A549 (cell line): ENCODE results near the gene OPA3. TPM values are rescaled to one million over a fixed set of nuclear protein-coding genes. Genes with fewer than 3 reads are reported as not detected.

Experiments used
- ATAC-seq, 2 experiments: fragments of 200-7000 bp in 1 of 2; fragments of >200 bp in 1 of 2; cut with Nextera tagmentation in 1 of 2; cut with Tn5 transposase in 1 of 2; 3 replicates each; pipeline versions ENCODE4 v1.8.0 to v1.9.1; 2018 to 2020; ENCODE audit warnings: mild to moderate bottlenecking in 1 of 2, moderate library complexity in 1 of 2
- CTCF ChIA-PET: fragments of 300-600 bp; sonication (Branson Sonifier 250); formaldehyde crosslinking; extraction: SDS; loops from one replicate; lab custom pipeline; 2021; ENCODE audit warnings: antibody characterized with exemption, inconsistent platforms; lab: Yijun Ruan, JAX
- POLR2A ChIA-PET: fragments of 350-600 bp; formaldehyde crosslinking; extraction: SDS; loops from one replicate; lab custom pipeline; 2021; ENCODE audit warnings: antibody characterized with exemption, inconsistent platforms; lab: Yijun Ruan, JAX
- DNase-seq, 2 experiments: peaks; one replicate each; pipeline versions ENCODE4 v3.0.0 to v3.0.0-alpha.2; 2011 to 2016; ENCODE audit warnings: low read depth in 1 of 2, low spot score in 1 of 2
- FAIRE-seq: peaks from 2 replicates; lab custom pipeline; 2011; peaks lifted over from hg19 to GRCh38; lab: Jason Lieb, UNC
- H3K27ac ChIP-seq, 2 experiments: fragments of >200 bp; sonication (Bioruptor Twin); formaldehyde crosslinking; 3 replicates each; pipeline ENCODE4 v1.5.1; 2016 to 2017
- H3K4me1 ChIP-seq: fragments of >200 bp; sonication (Bioruptor Twin); formaldehyde crosslinking; 3 replicates; pipeline ENCODE4 v1.6.1; 2016
- H3K4me2 ChIP-seq: fragments of >200 bp; sonication (Bioruptor Twin); formaldehyde crosslinking; 3 replicates; pipeline ENCODE4 v1.6.1; 2016
- H3K4me3 ChIP-seq: fragments of >200 bp; sonication (Bioruptor Twin); formaldehyde crosslinking; 3 replicates; pipeline ENCODE4 v1.5.1; 2016
- H3K9me3 ChIP-seq: fragments of >200 bp; sonication (Bioruptor Twin); formaldehyde crosslinking; 3 replicates; pipeline ENCODE4 v1.6.1; 2016
- BCL3 ChIP-seq: fragments of >200 bp; sonication (Bioruptor Twin); formaldehyde crosslinking; IDR thresholded peaks from 3 replicates; pipeline ENCODE4 v1.6.1; 2016
- CHD2 ChIP-seq: fragments of 150-350 bp; IDR thresholded peaks from 2 replicates; pipeline ENCODE4 v1.6.1; 2014; ENCODE audit warnings: low read length; ENCODE audit not compliant: partially characterized antibody
- EHF ChIP-seq: fragments of 250-450 bp; sonication (Bioruptor Pico); IDR thresholded peaks from 2 replicates; pipeline ENCODE4 v1.5.0; 2020; ENCODE audit warnings: mild to moderate bottlenecking
- FOSB ChIP-seq: fragments of 250-450 bp; sonication (Bioruptor Pico); IDR thresholded peaks from 2 replicates; pipeline ENCODE4 v1.5.0; 2020; ENCODE audit warnings: mild to moderate bottlenecking, moderate library complexity
- FOSL2 ChIP-seq, 2 experiments: fragments of 450-650 bp in 1 of 2; fragments of >200 bp in 1 of 2; sonication (Bioruptor Twin) in 1 of 2; formaldehyde crosslinking; IDR thresholded peaks; 2 replicates each; pipeline versions ENCODE4 v1.5.0 to v1.6.1; 2016 to 2020; ENCODE audit warnings: mild to moderate bottlenecking in 1 of 2, moderate library complexity in 1 of 2
- HDAC2 ChIP-seq: fragments of 200-600 bp; sonication (generic); IDR thresholded peaks from 2 replicates; pipeline ENCODE4 v1.6.1; 2016
- HES2 ChIP-seq: fragments of >200 bp; sonication (Bioruptor Twin); formaldehyde crosslinking; IDR thresholded peaks from 2 replicates; pipeline ENCODE4 v1.6.1; 2016
- HOXA7 ChIP-seq: fragments of 250-450 bp; sonication (Bioruptor Pico); IDR thresholded peaks from 2 replicates; pipeline ENCODE4 v1.5.0; 2020; ENCODE audit warnings: mild to moderate bottlenecking, moderate library complexity
- HOXB13 ChIP-seq: fragments of 250-450 bp; sonication (Bioruptor Pico); IDR thresholded peaks from 2 replicates; pipeline ENCODE4 v1.5.0; 2020; ENCODE audit warnings: low read depth, mild to moderate bottlenecking, moderate library complexity
- JUNB ChIP-seq: fragments of >200 bp; sonication (Bioruptor Twin); formaldehyde crosslinking; IDR thresholded peaks from 2 replicates; pipeline ENCODE4 v1.6.1; 2016
- MAZ ChIP-seq: fragments of 150-350 bp; IDR thresholded peaks from 2 replicates; pipeline ENCODE4 v1.6.1; 2014; ENCODE audit warnings: antibody characterized with exemption, low read depth, low read length, borderline replicate concordance
- RAD21 ChIP-seq, 2 experiments: fragments of >200 bp in 1 of 2; sonication (Bioruptor Twin) in 1 of 2; formaldehyde crosslinking in 1 of 2; IDR thresholded peaks in 1 of 2; conservative IDR thresholded peaks in 1 of 2; 2 replicates in 1 of 2; 3 replicates in 1 of 2; pipeline ENCODE4 v1.6.1; 2012 to 2018; ENCODE audit warnings: inconsistent platforms in 1 of 2
- RFX5 ChIP-seq: fragments of 450-650 bp; IDR thresholded peaks from 2 replicates; pipeline ENCODE4 v1.7.1; 2014; ENCODE audit warnings: antibody characterized with exemption, mild to moderate bottlenecking, moderate library complexity
- SMC3 ChIP-seq: fragments of >200 bp; sonication (Bioruptor Twin); formaldehyde crosslinking; IDR thresholded peaks from 3 replicates; pipeline ENCODE4 v1.6.1; 2018; ENCODE audit warnings: inconsistent platforms
- WGBS: methylation state at CpG from one replicate; pipeline ENCODE4 v1.1.6; 2017; ENCODE audit errors: missing lambda C conversion rate; 5-methylcytosine and 5-hydroxymethylcytosine counted together
- polyA plus RNA-seq, 4 experiments: library from polyadenylated mRNA; depleted of rRNA in 3 of 4; stranded (reverse); fragments of >200 nt; fragmentation: RNase III in 1 of 4; extraction: RNeasy Plus Mini Kit Qiagen cat#74134 plus additional on column Dnase treatment in 1 of 4; gene quantifications; 2 replicates in 3 of 4; 3 replicates in 1 of 4; pipeline ENCODE4 v1.2.3, GENCODE V29; 2011 to 2017
- TF ChIP-seq, protein P1 (sequence below): fragments of 200-600 bp; sonication (generic); IDR thresholded peaks from 2 replicates; pipeline ENCODE4 v1.6.1; 2016; ENCODE audit warnings: antibody characterized with exemption, mild to moderate bottlenecking, moderate library complexity

Gene OPA3
- polyA plus RNA-seq, 2 of the 4 experiments (the other 2 are of a cell fraction) = 15.6 to 21.8 TPM

GRCh38 chr19:45585158-45585577 lies 566 bp upstream of the OPA3 start (continued):
- TF ChIP-seq, protein P1, sequence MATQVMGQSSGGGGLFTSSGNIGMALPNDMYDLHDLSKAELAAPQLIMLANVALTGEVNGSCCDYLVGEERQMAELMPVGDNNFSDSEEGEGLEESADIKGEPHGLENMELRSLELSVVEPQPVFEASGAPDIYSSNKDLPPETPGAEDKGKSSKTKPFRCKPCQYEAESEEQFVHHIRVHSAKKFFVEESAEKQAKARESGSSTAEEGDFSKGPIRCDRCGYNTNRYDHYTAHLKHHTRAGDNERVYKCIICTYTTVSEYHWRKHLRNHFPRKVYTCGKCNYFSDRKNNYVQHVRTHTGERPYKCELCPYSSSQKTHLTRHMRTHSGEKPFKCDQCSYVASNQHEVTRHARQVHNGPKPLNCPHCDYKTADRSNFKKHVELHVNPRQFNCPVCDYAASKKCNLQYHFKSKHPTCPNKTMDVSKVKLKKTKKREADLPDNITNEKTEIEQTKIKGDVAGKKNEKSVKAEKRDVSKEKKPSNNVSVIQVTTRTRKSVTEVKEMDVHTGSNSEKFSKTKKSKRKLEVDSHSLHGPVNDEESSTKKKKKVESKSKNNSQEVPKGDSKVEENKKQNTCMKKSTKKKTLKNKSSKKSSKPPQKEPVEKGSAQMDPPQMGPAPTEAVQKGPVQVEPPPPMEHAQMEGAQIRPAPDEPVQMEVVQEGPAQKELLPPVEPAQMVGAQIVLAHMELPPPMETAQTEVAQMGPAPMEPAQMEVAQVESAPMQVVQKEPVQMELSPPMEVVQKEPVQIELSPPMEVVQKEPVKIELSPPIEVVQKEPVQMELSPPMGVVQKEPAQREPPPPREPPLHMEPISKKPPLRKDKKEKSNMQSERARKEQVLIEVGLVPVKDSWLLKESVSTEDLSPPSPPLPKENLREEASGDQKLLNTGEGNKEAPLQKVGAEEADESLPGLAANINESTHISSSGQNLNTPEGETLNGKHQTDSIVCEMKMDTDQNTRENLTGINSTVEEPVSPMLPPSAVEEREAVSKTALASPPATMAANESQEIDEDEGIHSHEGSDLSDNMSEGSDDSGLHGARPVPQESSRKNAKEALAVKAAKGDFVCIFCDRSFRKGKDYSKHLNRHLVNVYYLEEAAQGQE = no peak
- TF ChIP-seq EHF (CRISPR knock-in tag) (no peak), RAD21 (conservative IDR thresholded peaks at IDR 0.05 in 1 of 2, IDR thresholded peaks at IDR 0.05 in 1 of 2) (no peak), RFX5 (no peak), HDAC2 (peak; percentile 96), MAZ (0 out of 2 replicates have a peak, but pooled peaks have one; percentile 19), HOXB13 (0 out of 2 replicates have a peak, but pooled peaks have one; percentile 36), FOSB (CRISPR knock-in tag) (no peak), CHD2 (no peak), JUNB (no peak), SMC3 (no peak), BCL3 (no peak), HOXA7 (no peak), HES2 (no peak)

DNA sequence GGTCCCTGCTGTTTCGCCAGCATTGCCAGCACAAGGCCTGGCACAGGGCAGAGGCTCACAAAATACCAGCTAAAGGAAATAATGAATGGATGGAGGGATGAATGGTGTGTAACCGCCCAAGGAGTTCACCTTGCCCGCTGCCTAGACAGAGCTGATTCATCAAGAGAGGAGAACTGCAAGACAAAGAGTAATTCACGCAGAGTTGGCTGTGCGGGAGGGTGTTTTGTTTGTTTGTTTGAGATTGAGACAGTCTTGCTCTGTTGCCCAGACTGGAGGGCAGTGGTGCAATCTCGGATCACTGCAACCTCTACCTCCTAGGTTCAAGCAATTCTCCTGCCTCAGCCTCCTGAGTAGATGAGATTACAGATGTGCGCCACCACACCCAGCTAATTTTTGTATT lies 3.0 kb downstream of the OPA3 start:
- CTCF ChIA-PET = interaction anchor here (0.9 to 10.5 kb wide), 6 partner anchors 12 to 142 kb away, joined by 3 to 91 read pairs (median 4); partner anchors contain the start of gene EML2
- no peak overlapping the region for H3K4me3 ChIP-seq
- peak in 1 of 2 experiments; percentile 66 for DNase-seq
- POLR2A ChIA-PET = interaction anchor here (0.6 kb wide), 1 partner anchor 489 kb away, joined by 3 read pairs; no protein-coding TSS in a partner anchor
- TF ChIP-seq FOSL2 (IDR thresholded peaks at IDR 0.05) = no peak
- TF ChIP-seq FOSL2 (CRISPR knock-in tag; IDR thresholded peaks at IDR 0.05) = peak; percentile 48; the same call in 1 of the 2 replicates
- TF ChIP-seq, protein P1 = no peak
- TF ChIP-seq, all 56 proteins: peak for 1
- Histone ChIP-seq H3K4me1 (peaks cover 42% of the 10 kb centered on the region), H3K27ac (peak overlapping the region; percentile 23 to 58; a peak in 4 of 6 replicates), H3K4me2 (no peak overlapping the region), H3K9me3 (no peaks in the 10 kb centered on the region)
- ATAC-seq (no peak), FAIRE-seq (no peak)
- 65% methylated on average over 7 of the region's 7 CpGs for WGBS
